HFFc6 (cell line): Measurements from ENCODE around the gene PTPRA. TPM values are rescaled to one million over a fixed set of nuclear protein-coding genes. Genes with fewer than 3 reads are reported as not detected.

ENCODE experiments used
- DNase-seq: peaks from one replicate; pipeline ENCODE4 v3.0.0-alpha.2; 2018
- H3K27ac Mint-ChIP-seq: 2 replicates; pipeline ENCODE4 v1.8.0; 2020; ENCODE audit warnings: mild to moderate bottlenecking, mixed read lengths
- H3K27me3 Mint-ChIP-seq: 2 replicates; pipeline ENCODE4 v1.8.0; 2021; ENCODE audit warnings: mild to moderate bottlenecking, moderate library complexity, mixed read lengths; ENCODE audit not compliant: insufficient read depth
- H3K36me3 Mint-ChIP-seq: 2 replicates; pipeline ENCODE4 v1.8.0; 2021; ENCODE audit warnings: low read depth, mixed read lengths
- H3K4me1 Mint-ChIP-seq: 2 replicates; pipeline ENCODE4 v1.8.0; 2020; ENCODE audit warnings: low read depth, mixed read lengths
- H3K4me3 Mint-ChIP-seq: 2 replicates; pipeline ENCODE4 v1.8.0; 2020; ENCODE audit warnings: mild to moderate bottlenecking, moderate library complexity, mixed read lengths
- H3K9me3 Mint-ChIP-seq: 2 replicates; pipeline ENCODE4 v1.8.0; 2020; ENCODE audit warnings: mild to moderate bottlenecking, mixed read lengths
- CTCF ChIP-seq: fragments of 200-600 bp; sonication (generic); IDR thresholded peaks from 2 replicates; pipeline ENCODE4 v1.5.0; 2021; ENCODE audit warnings: antibody characterized with exemption, mild to moderate bottlenecking
- total RNA-seq, 6 experiments: library from RNA; stranded (reverse); fragmentation: NEBNext Ultra II Directional; extraction: Animal tissue kit (Norgen Biotek cat#: 25700); gene quantifications; 2 replicates in 1 of 6; 3 replicates in 5 of 6; pipeline ENCODE4 v1.2.3, GENCODE V29; 2021

Gene PTPRA
- total RNA-seq, 6 experiments from 2014 or later = 44.3 to 54.4 (median 48.7) TPM

- H3K9me3 Mint-ChIP-seq = no peaks in the 10 kb centered on the region
- no peak for TF ChIP-seq CTCF
- H3K27me3 Mint-ChIP-seq = no peaks in the 10 kb centered on the region; the same call in 1 of the 2 replicates
- no peak overlapping the region for H3K4me3 Mint-ChIP-seq
- peaks cover 38% of the 10 kb centered on the region for H3K4me1 Mint-ChIP-seq
- no peak for DNase-seq
- H3K36me3 Mint-ChIP-seq = no peaks in the 10 kb centered on the region
- no peak overlapping the region for H3K27ac Mint-ChIP-seq
Measured at GRCh38 chr20:2867081-2867864, 6.0 kb upstream of the PTPRA start.

GRCh38 chr20:2869381-2869780 lies 3.9 kb upstream of the PTPRA start:
- Mint-ChIP-seq H3K9me3 (no peaks in the 10 kb centered on the region), H3K27ac (no peak overlapping the region), H3K27me3 (no peaks in the 10 kb centered on the region; the same call in 1 of the 2 replicates), H3K4me1 (peaks cover 47% of the 10 kb centered on the region), H3K4me3 (no peak overlapping the region), H3K36me3 (no peaks in the 10 kb centered on the region)
- DNase-seq = no peak
- no peak for TF ChIP-seq CTCF

- no peak for DNase-seq
- Mint-ChIP-seq H3K27ac (peak overlapping the region; percentile 78), H3K27me3 (no peaks in the 10 kb centered on the region; the same call in 1 of the 2 replicates), H3K36me3 (no peaks in the 10 kb centered on the region), H3K4me1 (peaks cover 64% of the 10 kb centered on the region), H3K4me3 (peak overlapping the region; percentile 33; the same call in 1 of the 2 replicates), H3K9me3 (no peaks in the 10 kb centered on the region)
- TF ChIP-seq CTCF = no peak
Measured at GRCh38 chr20:2871111-2871465, 2.2 kb upstream of the PTPRA start.

GRCh38 chr20:2871661-2872458 lies 1.4 kb upstream of the PTPRA start:
- no peak overlapping the region for H3K27ac Mint-ChIP-seq
- H3K27me3 Mint-ChIP-seq = no peaks in the 10 kb centered on the region; the same call in 1 of the 2 replicates
- peak overlapping the region; percentile 92 for H3K4me3 Mint-ChIP-seq
- DNase-seq = no peak
- no peaks in the 10 kb centered on the region for H3K9me3 Mint-ChIP-seq
- TF ChIP-seq CTCF = no peak
- H3K36me3 Mint-ChIP-seq = 0 out of 2 replicates have a peak, but pooled peaks cover 3% of the 10 kb centered on the region
- peaks cover 71% of the 10 kb centered on the region for H3K4me1 Mint-ChIP-seq

- Mint-ChIP-seq H3K27ac (peak overlapping the region; percentile 84), H3K36me3 (0 out of 2 replicates have a peak, but pooled peaks cover 5% of the 10 kb centered on the region)
Measured at GRCh38 chr20:2872459-2873009, 747 bp upstream of the PTPRA start.

More at GRCh38 chr20:2872459-2873009, 747 bp upstream of the PTPRA start:
- Mint-ChIP-seq H3K9me3 (no peaks in the 10 kb centered on the region), H3K27me3 (no peaks in the 10 kb centered on the region; the same call in 1 of the 2 replicates), H3K4me1 (peaks cover 67% of the 10 kb centered on the region), H3K4me3 (peak overlapping the region; percentile 92)
- DNase-seq = peak; percentile 30
- peak; percentile 69 for TF ChIP-seq CTCF
